ENCODE data around the gene DPH1.

Gene DPH1

GRCh38 chr17:2008332-2009126, 21.4 kb upstream of the DPH1 start:
- DNase-seq, result no peak

GRCh38 chr17:2009737-2010136, 20.2 kb upstream of the DPH1 start:
- no peak for DNase-seq

DNA sequence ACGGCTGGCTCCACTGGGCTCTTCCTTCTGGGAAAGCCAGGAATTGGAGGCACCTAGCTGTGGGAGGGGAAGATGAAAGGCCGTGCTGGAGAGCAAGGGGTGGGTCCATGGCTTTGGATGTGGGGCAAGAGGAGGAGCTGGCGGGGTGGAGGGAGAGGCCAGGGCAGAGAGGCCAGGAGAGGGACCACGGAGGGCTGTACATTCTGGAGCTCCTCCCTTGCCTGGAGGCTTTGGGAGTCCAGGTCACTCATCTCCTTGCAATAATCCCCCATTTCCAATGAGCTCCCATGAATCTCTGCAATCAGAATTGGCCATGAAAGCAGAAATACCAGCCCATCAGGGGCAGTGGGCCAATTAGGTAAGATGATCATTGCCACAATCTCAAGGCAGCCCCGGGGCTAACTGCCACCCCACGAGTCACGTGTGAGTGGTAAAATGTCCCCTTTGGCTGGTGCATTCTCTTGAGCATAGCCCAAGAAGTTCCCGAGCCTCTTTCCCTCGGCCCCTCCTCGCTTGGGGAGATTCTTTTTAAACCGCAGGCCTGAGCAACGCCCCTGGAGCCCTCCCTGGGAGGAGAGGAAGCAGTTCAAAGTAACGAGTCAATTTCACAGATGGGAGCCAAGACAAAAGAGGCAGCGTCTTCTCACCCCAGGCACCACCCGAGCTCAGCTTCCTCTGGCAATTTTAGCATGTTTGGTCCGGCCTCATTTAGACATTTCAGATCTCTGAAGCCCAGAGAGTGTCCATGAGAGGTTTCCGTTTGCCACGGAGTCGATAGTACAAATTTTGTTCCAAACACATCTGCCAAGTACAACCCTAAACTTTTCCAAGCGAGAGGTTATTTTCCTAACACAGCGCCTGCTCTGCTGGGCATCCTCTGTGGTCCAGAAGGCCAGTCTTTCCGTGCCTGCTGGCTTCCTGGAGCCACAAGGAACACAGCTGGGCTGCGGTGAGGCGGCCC, 18.3 kb upstream of the DPH1 start:
- DNase-seq, result peak; percentile 89

DNA sequence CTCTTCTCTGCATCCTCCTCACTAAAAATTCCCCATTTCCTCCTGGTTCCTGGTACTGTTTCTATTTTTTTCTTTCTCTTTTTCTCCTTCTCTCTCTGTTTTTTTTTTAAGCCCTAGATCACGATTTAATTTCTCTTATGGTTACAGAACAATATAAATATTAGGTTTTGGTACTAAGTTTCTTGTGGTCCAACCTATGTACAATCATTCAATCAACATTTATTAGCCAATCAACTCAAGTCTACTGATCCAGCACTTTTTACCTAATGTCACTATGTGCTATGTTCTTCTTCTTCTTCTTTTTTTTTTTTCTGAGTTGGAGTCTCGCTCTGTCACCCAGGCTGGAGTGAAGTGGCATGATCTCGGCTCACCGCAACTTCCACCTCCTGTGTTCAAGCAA, 17.5 kb upstream of the DPH1 start:
- DNase-seq, result no peak

DNA sequence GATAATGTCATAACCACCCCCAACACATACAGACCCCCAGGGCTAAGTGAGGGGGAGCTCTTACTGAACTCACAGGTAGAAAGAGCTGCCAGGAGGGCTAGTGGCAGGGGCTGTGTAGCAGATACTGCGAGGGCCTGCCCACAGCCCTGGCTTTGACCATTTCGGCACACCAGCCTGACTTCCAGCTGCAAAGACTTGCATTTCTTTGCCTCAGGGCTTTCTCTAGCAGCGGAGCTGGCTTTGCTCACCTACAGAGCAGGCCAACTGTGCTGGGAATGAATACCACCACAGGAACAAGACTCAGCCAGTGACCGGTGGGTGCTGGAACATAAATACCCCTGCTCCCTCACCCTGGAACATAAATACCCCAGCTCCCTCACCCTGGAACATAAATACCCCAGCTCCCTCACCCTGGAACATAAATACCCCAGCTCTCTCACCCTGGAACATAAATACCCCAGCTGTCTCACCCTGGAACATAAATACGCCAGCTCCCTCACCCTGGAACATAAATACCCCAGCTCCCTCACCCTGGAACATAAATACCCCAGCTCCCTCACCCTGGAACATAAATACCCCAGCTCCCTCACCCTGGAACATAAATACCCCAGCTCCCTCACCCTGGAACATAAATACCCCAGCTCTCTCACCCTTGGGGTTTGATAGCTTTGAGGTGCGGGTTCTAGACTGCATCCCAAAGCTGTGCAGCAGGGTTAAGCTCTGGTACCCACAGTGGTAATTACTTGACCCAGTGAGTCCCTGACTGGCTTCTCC, 16.5 kb upstream of the DPH1 start:
- DNase-seq, result peak; percentile 30

DNA sequence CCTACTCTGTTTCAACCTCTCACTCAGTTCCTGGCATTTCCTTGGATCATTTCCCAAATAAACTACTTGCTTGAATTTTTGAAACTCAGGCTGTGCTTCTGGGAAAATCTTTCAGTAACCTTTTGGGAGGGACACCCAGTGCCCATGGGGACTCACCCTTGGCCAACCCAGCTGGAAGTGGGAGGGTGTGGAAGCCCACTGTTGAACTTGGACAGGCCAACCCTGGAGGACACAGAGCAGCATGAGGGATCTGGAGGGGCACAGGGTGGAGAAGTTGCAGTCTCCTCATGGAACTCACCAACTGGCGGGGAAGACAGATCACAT, 16.0 kb upstream of the DPH1 start:
- no peak for DNase-seq

GRCh38 chr17:2015314-2015713, 14.6 kb upstream of the DPH1 start:
- DNase-seq, result no peak

DNA sequence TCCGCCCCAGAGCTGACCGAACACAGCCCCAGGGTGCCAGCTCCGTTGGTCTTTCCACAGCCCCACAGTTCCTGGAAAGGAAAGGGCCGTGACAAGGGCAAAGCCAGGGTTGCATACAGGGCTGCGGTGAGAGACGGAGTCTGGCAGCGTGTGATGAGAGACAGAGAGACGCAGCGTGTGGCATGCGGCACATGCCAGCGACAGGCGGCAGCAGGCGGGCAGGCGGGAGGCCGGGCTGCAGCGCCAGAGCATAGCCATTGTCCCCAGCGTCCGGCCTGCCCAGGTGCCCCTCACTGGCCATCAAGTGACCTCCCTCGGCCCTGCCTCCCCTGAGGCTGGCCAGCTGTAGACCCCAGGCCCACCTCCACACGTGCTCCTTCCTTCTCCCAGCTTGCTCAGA, 13.5 kb upstream of the DPH1 start:
- no peak for DNase-seq

- DNase-seq, result no peak
These were observed 12.5 kb upstream of the DPH1 start for GRCh38 chr17:2017274-2017941.

DNA sequence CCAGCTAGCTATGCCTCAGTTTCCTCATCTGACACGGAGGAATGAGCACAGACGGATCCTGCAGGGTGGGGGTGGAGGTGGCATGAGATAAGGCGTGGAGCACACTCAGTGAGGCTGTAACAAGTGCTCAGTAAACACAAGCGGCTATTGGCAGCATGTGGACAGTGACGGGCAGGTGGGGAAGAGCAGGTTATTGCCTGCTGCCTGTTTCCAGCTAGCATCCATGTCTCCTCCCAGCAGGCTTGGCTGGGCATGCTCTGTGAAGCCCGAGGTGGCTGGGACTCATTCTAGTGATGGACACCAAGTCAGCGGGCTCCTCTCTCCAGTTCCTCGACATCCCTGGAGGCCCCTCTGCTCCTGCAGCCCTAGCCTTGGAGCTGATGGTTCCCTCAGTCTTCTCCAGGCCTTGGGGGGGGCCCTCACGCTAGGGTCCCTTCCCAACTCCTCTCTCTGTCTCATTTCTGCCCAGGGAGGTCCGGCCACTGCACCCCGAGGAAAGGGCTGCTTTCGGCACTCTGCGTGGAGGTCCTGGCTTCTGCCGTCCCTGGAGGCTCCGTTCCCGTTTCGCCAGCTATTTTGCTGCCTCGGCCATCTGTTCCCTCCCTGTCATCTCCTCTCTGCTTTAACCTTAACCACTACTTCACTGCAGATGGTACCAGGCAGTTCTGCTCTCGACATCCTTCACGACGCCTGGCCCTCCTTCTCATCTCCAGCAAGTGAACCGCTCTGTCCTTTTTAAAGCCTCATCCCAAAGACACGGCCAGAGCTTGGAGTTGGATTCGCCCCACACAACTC, 11.0 kb upstream of the DPH1 start:
- no peak for DNase-seq

DNA sequence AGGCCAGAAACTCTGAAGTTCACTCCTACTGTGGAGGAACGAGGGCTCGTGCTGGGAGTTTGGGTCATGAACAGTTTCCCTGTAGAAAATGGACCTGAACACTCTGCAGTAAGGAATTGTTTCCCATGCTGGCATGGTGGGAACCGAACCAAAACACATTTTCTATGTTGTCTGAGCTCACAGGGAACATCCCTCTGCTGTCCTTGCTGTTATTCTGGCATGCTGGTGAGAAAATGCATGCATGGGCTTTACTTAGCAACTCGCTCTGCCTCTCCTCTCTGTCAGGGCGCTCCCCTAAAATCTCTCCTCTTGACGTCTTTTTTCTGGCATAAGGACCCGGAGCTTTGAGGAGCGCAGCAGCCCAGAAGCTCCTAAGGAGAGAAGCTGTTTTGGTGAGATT, 10.2 kb upstream of the DPH1 start:
- DNase-seq, result no peak

- no peak for DNase-seq
These were observed 9.2 kb upstream of the DPH1 start for GRCh38 chr17:2020721-2021120.

- DNase-seq, result no peak
These were observed 7.2 kb upstream of the DPH1 start for GRCh38 chr17:2022647-2023240.

GRCh38 chr17:2023256-2023655, 6.7 kb upstream of the DPH1 start:
- DNase-seq, result no peak

DNA sequence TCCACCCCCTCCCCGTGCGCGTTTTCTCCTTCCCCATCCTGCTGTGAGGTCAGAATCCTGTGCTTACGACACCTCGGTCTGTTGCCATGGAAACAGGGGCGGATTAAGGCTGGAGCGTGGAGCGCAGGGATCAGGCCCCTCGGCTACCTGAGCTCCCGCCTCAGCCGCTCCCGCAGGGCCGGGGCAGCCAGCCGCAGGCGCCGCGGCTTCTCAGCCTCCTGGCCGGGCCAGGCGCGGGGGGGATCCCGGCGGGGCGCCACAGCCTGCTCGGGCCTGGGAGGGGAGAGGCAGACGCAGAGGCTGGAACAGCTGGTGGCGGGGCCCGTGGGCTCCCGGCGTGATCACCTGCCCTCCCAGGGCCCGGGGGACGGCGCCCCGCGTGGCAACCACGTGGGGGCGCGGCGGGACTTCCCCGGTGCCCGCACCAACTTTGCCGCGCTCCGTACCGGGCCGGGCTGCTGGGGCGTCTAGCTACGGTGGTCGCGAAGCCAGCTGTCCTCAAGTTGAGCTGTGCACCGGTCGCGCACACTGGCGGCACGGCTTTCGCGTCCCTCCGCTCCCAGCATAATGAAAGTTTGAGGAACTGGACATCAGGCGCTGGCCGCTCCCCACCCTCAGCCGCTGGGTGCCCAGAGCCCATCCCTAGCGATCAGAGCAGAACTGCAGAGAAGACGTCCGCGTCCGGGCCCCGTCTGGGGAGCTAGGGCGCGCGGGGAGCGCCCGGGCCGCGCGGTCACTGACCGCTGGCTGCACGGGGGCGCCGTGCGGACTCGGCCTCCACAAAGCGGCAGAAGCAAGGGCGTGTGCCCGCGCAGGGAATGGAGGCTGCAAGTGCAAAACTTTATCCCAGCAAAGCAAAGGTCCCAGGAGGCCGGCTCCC, 6.0 kb upstream of the DPH1 start:
- peak; percentile 44 for DNase-seq

DNA sequence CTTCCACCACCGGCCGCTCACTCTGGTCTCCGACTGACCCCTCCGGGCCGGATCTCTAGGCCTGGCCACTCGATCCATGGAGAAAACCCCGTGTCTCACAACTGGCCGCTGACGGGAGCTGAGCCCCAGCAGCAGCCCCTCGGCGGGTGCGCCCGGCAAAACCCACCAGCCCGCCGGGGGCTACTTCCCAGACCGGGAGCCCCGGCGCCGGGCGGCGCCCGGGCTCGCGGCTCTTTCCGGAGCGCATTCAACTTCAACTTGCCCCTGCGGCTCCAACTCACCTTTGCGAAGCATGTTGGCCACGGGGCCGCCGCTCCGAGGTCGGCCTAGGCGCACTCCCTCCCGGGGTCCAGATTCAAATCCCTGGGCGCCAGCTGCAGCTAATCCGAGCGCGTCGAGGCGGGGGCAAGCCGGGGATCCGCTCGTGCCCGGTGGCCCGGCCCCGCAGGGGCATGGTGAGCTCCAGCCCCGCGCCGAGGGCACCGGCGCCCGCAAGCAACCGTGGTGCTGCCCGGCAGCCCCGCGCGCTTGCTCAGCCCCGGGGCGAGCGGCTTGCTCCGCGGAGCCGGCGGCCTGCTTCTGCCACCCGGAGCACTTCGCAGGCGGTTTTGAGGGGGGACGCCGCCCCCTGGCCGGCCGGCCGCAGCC, 5.3 kb upstream of the DPH1 start:
- no peak for DNase-seq

- peak; percentile 76 for DNase-seq
These were observed 4.7 kb upstream of the DPH1 start, which contains the start of gene RTN4RL1 for GRCh38 chr17:2025220-2025621. Gene RTN4RL1 (minus strand): TSS chr17:2025334. CDS start chr17:2024865, 469 bp downstream.

GRCh38 chr17:2025622-2026309, 4.2 kb upstream of the DPH1 start:
- peak; percentile 77 for DNase-seq
